ENCODE measurements around the gene COL9A3.

DNA sequence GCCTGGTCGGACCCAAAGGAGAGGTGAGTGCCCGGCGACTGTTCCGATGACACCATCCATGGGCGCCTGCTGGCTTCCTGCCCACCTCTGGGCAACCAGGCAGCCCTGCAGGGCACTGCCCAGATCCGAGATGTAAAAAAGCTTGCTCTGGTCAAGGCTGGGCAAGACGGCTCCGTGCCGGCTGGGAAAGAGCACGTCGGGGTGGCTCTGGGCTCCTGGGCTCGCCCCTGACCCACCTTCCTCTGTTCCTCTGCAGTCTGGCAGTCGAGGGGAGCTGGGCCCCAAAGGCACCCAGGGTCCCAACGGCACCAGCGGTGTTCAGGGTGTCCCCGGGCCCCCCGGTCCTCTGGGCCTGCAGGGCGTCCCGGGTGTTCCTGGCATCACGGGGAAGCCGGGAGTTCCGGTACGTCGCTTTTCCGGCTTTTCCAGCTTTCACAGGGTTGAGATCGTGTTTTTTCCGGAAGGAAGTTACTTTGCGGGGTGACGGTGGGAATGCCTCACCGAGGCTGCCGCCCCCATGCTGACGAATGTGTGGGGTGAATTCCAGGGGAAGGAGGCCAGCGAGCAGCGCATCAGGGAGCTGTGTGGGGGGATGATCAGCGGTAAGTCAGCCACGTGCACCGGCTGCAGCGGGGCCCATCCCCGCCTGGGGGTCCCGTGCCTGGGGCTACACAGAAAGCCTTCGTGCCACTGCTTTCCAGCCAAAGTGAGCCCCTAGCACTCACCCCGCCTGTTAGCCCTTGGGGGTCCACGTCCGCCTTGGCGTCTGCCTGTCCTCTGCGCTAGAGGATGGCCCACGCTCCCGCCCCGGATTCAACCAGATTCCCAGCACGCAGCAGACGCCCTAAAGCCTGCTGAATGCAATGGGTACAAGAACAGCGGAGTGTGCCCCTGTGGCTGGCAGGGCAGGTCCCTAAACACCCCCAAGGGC, 19.3 kb downstream of the COL9A3 start:
- TF ChIP-seq, protein P1, sequence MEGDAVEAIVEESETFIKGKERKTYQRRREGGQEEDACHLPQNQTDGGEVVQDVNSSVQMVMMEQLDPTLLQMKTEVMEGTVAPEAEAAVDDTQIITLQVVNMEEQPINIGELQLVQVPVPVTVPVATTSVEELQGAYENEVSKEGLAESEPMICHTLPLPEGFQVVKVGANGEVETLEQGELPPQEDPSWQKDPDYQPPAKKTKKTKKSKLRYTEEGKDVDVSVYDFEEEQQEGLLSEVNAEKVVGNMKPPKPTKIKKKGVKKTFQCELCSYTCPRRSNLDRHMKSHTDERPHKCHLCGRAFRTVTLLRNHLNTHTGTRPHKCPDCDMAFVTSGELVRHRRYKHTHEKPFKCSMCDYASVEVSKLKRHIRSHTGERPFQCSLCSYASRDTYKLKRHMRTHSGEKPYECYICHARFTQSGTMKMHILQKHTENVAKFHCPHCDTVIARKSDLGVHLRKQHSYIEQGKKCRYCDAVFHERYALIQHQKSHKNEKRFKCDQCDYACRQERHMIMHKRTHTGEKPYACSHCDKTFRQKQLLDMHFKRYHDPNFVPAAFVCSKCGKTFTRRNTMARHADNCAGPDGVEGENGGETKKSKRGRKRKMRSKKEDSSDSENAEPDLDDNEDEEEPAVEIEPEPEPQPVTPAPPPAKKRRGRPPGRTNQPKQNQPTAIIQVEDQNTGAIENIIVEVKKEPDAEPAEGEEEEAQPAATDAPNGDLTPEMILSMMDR (IDR thresholded peaks at IDR 0.05) = no peak
- TF ChIP-seq, protein P2, sequence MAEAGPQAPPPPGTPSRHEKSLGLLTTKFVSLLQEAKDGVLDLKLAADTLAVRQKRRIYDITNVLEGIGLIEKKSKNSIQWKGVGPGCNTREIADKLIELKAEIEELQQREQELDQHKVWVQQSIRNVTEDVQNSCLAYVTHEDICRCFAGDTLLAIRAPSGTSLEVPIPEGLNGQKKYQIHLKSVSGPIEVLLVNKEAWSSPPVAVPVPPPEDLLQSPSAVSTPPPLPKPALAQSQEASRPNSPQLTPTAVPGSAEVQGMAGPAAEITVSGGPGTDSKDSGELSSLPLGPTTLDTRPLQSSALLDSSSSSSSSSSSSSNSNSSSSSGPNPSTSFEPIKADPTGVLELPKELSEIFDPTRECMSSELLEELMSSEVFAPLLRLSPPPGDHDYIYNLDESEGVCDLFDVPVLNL (CRISPR knock-in tag; IDR thresholded peaks at IDR 0.05; ENCODE audit: borderline replicate concordance, low read depth) = no peak
- TF ChIP-seq NFE2L1 (CRISPR knock-in tag; IDR thresholded peaks at IDR 0.05) (no peak), ATF6 (CRISPR knock-in tag; IDR thresholded peaks at IDR 0.05) (no peak), NFYB (CRISPR knock-in tag; conservative IDR thresholded peaks at IDR 0.05; ENCODE audit: low read depth) (no peak)

Data from WTC11 (cell line).